ENCODE measurements around the gene FSCN2. TPM values are rescaled to one million over a fixed set of nuclear protein-coding genes. Genes with fewer than 3 reads are reported as not detected.
A peak's percentile ranks its signal among the peaks of the same experiment; 100 is the strongest.

FSCN2 gene
- total and polyA plus RNA-seq, 10 of the 15 experiments (the other 5 are each of a cell fraction or from before 2014, with no cell fraction given) = 0.12 to 2.1 (median 0.65) TPM; not detected in 3

DNA sequence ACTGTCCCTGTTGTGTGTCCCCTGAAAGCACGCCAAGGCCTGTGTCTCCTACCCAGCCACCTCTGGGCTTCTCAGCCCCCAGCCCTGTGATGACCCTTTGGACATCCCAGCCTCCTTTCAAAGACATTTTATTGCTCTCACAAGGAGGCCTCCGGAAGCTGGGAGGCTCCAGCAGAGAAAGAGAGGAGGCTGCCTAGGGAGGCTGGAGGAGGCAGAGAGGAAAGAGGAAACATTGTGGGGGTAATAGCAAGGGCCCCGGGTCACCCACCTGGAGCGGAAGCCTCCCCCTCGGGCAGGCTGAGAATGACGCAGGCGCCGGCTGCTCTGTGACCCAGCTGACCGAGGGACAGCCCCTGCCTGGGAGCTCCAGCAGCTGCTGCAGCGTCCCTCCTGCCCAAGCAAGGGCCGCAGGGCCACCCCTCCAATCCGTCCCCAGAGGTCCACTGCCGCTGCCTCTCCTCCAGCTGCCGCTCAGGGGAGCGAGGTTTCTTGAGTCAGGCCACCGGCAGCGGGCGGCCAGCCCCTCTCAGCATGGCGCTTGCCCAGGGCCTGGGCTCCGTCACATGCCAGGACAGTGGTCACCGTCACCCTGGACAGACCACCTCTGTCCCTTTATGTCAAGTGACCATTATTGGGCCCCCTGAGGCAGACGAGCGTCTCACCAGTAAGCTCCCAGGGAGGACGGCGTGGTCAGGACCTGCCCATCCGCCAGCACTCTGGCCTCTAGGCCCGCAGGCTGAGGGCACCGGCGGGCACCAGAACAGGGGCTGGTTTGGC is 44.9 kb upstream of the FSCN2 start (continued):
- TF ChIP-seq EP300 (IDR thresholded peaks at IDR 0.05; ENCODE audit: borderline replicate concordance in 1 of 2, control insufficient read depth in 1 of 2, low read depth in 2 of 2, low read length in 2 of 2) (0 out of 4 replicates have a peak, but pooled peaks of 1 of the 2 experiments have one; percentile 6), BHLHE40 (IDR thresholded peaks at IDR 0.05; ENCODE audit: borderline replicate concordance in 1 of 2, low read depth in 2 of 2, low read length in 1 of 2) (0 out of 4 replicates have a peak, but pooled peaks of 1 of the 2 experiments have one; percentile 50), NR2F1 (conservative IDR thresholded peaks at IDR 0.05) (peak; percentile 87), HDAC2 (IDR thresholded peaks at IDR 0.05) (no peak), KLF5 (IDR thresholded peaks at IDR 0.05; ENCODE audit: partially characterized antibody) (no peak), LARP7 (IDR thresholded peaks at IDR 0.05) (no peak), BACH1 (IDR thresholded peaks at IDR 0.05; ENCODE audit: borderline replicate concordance) (no peak), TCF3 (IDR thresholded peaks at IDR 0.05; ENCODE audit: borderline replicate concordance, insufficient read depth, low read depth, low read length) (peak; percentile 93)
- TF ChIP-seq, protein P1, sequence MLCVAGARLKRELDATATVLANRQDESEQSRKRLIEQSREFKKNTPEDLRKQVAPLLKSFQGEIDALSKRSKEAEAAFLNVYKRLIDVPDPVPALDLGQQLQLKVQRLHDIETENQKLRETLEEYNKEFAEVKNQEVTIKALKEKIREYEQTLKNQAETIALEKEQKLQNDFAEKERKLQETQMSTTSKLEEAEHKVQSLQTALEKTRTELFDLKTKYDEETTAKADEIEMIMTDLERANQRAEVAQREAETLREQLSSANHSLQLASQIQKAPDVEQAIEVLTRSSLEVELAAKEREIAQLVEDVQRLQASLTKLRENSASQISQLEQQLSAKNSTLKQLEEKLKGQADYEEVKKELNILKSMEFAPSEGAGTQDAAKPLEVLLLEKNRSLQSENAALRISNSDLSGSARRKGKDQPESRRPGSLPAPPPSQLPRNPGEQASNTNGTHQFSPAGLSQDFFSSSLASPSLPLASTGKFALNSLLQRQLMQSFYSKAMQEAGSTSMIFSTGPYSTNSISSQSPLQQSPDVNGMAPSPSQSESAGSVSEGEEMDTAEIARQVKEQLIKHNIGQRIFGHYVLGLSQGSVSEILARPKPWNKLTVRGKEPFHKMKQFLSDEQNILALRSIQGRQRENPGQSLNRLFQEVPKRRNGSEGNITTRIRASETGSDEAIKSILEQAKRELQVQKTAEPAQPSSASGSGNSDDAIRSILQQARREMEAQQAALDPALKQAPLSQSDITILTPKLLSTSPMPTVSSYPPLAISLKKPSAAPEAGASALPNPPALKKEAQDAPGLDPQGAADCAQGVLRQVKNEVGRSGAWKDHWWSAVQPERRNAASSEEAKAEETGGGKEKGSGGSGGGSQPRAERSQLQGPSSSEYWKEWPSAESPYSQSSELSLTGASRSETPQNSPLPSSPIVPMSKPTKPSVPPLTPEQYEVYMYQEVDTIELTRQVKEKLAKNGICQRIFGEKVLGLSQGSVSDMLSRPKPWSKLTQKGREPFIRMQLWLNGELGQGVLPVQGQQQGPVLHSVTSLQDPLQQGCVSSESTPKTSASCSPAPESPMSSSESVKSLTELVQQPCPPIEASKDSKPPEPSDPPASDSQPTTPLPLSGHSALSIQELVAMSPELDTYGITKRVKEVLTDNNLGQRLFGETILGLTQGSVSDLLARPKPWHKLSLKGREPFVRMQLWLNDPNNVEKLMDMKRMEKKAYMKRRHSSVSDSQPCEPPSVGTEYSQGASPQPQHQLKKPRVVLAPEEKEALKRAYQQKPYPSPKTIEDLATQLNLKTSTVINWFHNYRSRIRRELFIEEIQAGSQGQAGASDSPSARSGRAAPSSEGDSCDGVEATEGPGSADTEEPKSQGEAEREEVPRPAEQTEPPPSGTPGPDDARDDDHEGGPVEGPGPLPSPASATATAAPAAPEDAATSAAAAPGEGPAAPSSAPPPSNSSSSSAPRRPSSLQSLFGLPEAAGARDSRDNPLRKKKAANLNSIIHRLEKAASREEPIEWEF (IDR thresholded peaks at IDR 0.05; ENCODE audit: insufficient replicate concordance, low read depth, low read length) = no peak
- TF ChIP-seq, protein P2, sequence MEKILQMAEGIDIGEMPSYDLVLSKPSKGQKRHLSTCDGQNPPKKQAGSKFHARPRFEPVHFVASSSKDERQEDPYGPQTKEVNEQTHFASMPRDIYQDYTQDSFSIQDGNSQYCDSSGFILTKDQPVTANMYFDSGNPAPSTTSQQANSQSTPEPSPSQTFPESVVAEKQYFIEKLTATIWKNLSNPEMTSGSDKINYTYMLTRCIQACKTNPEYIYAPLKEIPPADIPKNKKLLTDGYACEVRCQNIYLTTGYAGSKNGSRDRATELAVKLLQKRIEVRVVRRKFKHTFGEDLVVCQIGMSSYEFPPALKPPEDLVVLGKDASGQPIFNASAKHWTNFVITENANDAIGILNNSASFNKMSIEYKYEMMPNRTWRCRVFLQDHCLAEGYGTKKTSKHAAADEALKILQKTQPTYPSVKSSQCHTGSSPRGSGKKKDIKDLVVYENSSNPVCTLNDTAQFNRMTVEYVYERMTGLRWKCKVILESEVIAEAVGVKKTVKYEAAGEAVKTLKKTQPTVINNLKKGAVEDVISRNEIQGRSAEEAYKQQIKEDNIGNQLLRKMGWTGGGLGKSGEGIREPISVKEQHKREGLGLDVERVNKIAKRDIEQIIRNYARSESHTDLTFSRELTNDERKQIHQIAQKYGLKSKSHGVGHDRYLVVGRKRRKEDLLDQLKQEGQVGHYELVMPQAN (conservative IDR thresholded peaks at IDR 0.05) = 0 out of 2 replicates have a peak, but pooled peaks have one; percentile 25

Measured in GM12878 (cell line).